SK-N-SH treated with all-trans-retinoic acid at 6 μM for 48 hours (cell line): Measurements from ENCODE around the gene HMGN4.

ENCODE experiments used
- ATAC-seq: fragments of 200-7000 bp; cut with Tn5 transposase; 3 replicates; pipeline ENCODE4 v1.9.1; 2020; ENCODE audit warnings: mild to moderate bottlenecking, moderate library complexity
- ARNTL ChIP-seq: fragments of 450-650 bp; formaldehyde crosslinking; IDR thresholded peaks from 2 replicates; pipeline ENCODE4 v1.5.0; 2020; ENCODE audit warnings: low read depth, mild to moderate bottlenecking, moderate library complexity, borderline replicate concordance
- BACH2 ChIP-seq: fragments of 250-450 bp; sonication (Bioruptor Pico); IDR thresholded peaks from 2 replicates; pipeline ENCODE4 v1.9.0; 2021; ENCODE audit warnings: mild to moderate bottlenecking, borderline replicate concordance
- CSDC2 ChIP-seq: fragments of 250-450 bp; sonication (Bioruptor Pico); IDR thresholded peaks from 2 replicates; pipeline ENCODE4 v1.5.0; 2020; ENCODE audit warnings: mild to moderate bottlenecking, moderate library complexity
- ESRRG ChIP-seq: fragments of 250-450 bp; sonication (Bioruptor Pico); IDR thresholded peaks from 2 replicates; pipeline ENCODE4 v1.6.1; 2021; ENCODE audit warnings: mild to moderate bottlenecking
- GLIS3 ChIP-seq: fragments of 250-450 bp; sonication (Bioruptor Pico); IDR thresholded peaks from 2 replicates; pipeline ENCODE4 v1.5.0; 2020; ENCODE audit warnings: mild to moderate bottlenecking, moderate library complexity
- ISL1 ChIP-seq: fragments of 250-450 bp; sonication (Bioruptor Pico); IDR thresholded peaks from 2 replicates; pipeline ENCODE4 v2.1.2; 2022; ENCODE audit warnings: mild to moderate bottlenecking, moderate library complexity
- OSR1 ChIP-seq: fragments of 250-450 bp; sonication (Bioruptor Pico); IDR thresholded peaks from 2 replicates; pipeline ENCODE4 v1.8.0; 2022; ENCODE audit warnings: moderate library complexity, mild to moderate bottlenecking, inconsistent platforms
- PATZ1 ChIP-seq: fragments of 250-450 bp; sonication (Bioruptor Pico); IDR thresholded peaks from 2 replicates; pipeline ENCODE4 v1.8.0; 2020; ENCODE audit warnings: mild to moderate bottlenecking, moderate library complexity, borderline replicate concordance
- PPARA ChIP-seq: fragments of 250-450 bp; sonication (Bioruptor Pico); IDR thresholded peaks from 2 replicates; pipeline ENCODE4 v1.5.0; 2020; ENCODE audit warnings: mild to moderate bottlenecking, borderline replicate concordance
- RARB ChIP-seq: fragments of 250-450 bp; sonication (Bioruptor Pico); IDR thresholded peaks from 2 replicates; pipeline ENCODE4 v1.8.0; 2021; ENCODE audit warnings: mild to moderate bottlenecking, moderate library complexity
- SNAI2 ChIP-seq: fragments of 250-450 bp; sonication (Bioruptor Pico); IDR thresholded peaks from 2 replicates; pipeline ENCODE4 v1.5.0; 2020; ENCODE audit warnings: mild to moderate bottlenecking, moderate library complexity
- TCF4 ChIP-seq: fragments of 250-450 bp; sonication (Bioruptor Pico); IDR thresholded peaks from 2 replicates; pipeline ENCODE4 v1.8.0; 2021; ENCODE audit warnings: mild to moderate bottlenecking, moderate library complexity, borderline replicate concordance
- TOX ChIP-seq: fragments of 250-450 bp; sonication (Bioruptor Pico); IDR thresholded peaks from 2 replicates; pipeline ENCODE4 v1.8.0; 2021; ENCODE audit warnings: mild to moderate bottlenecking, moderate library complexity, borderline replicate concordance
- TSHZ2 ChIP-seq: fragments of 250-450 bp; sonication (Bioruptor Pico); IDR thresholded peaks from 2 replicates; pipeline ENCODE4 v1.5.0; 2020; ENCODE audit warnings: mild to moderate bottlenecking, moderate library complexity
- ZC3H10 ChIP-seq: fragments of 250-450 bp; sonication (Bioruptor Pico); IDR thresholded peaks from 2 replicates; pipeline ENCODE4 v1.5.1; 2021; ENCODE audit warnings: mild to moderate bottlenecking, moderate library complexity
- ZFP3 ChIP-seq: fragments of 250-450 bp; sonication (Bioruptor Pico); IDR thresholded peaks from 2 replicates; pipeline ENCODE4 v1.5.0; 2020; ENCODE audit warnings: mild to moderate bottlenecking, moderate library complexity
- ZFP30 ChIP-seq: fragments of 450-650 bp; formaldehyde crosslinking; IDR thresholded peaks from 2 replicates; pipeline ENCODE4 v1.5.0; 2022; ENCODE audit warnings: mild to moderate bottlenecking, moderate library complexity
- ZNF565 ChIP-seq: fragments of 450-650 bp; formaldehyde crosslinking; conservative IDR thresholded peaks from 2 replicates; pipeline ENCODE4 v1.5.0; 2020; ENCODE audit warnings: low read depth, mild to moderate bottlenecking, moderate library complexity
- ZNF70 ChIP-seq: fragments of 450-650 bp; formaldehyde crosslinking; IDR thresholded peaks from 2 replicates; pipeline ENCODE4 v1.5.0; 2020; ENCODE audit warnings: mild to moderate bottlenecking, moderate library complexity
- ZNF8 ChIP-seq: fragments of 450-650 bp; formaldehyde crosslinking; IDR thresholded peaks from 2 replicates; pipeline ENCODE4 v1.5.0; 2020; ENCODE audit warnings: mild to moderate bottlenecking, moderate library complexity
- TF ChIP-seq, protein P1 (sequence below): fragments of 250-450 bp; sonication (Bioruptor Pico); IDR thresholded peaks from 2 replicates; pipeline ENCODE4 v1.5.1; 2020; ENCODE audit warnings: low read depth, mild to moderate bottlenecking, moderate library complexity
- TF ChIP-seq, protein P2 (sequence below): fragments of 250-450 bp; sonication (Bioruptor Pico); IDR thresholded peaks from 2 replicates; pipeline ENCODE4 v1.5.1; 2021; ENCODE audit warnings: mild to moderate bottlenecking, moderate library complexity

HMGN4 gene

DNA sequence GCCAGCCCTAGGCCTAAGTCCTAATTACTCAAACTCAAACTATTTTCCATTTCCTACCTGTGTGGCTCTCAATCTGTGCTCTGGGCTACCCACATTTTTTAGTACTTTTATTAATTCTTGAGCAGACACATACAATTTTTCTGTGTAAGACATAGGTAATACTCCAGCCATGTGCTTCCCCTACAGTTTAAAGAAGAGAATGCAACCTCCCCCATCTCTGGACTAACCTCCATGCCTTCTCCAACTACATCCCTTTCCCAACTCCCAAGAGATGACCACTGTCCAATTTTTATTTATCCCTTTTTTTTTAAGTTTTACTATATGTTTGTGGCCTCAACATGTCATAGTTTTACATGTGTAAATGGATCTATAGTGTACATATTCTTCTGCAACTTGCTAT is 5.8 kb downstream of the HMGN4 start:
- TF ChIP-seq OSR1 (CRISPR knock-in tag): no peak
- TF ChIP-seq ZFP3 (CRISPR knock-in tag): no peak
- TF ChIP-seq TCF4 (CRISPR knock-in tag): no peak
- no peak for TF ChIP-seq BACH2 (CRISPR knock-in tag)
- TF ChIP-seq PPARA (CRISPR knock-in tag): no peak
- TF ChIP-seq TOX (CRISPR knock-in tag): no peak
- TF ChIP-seq SNAI2 (CRISPR knock-in tag): no peak
- TF ChIP-seq ARNTL: no peak
- TF ChIP-seq CSDC2 (CRISPR knock-in tag): no peak
- TF ChIP-seq, protein P1, sequence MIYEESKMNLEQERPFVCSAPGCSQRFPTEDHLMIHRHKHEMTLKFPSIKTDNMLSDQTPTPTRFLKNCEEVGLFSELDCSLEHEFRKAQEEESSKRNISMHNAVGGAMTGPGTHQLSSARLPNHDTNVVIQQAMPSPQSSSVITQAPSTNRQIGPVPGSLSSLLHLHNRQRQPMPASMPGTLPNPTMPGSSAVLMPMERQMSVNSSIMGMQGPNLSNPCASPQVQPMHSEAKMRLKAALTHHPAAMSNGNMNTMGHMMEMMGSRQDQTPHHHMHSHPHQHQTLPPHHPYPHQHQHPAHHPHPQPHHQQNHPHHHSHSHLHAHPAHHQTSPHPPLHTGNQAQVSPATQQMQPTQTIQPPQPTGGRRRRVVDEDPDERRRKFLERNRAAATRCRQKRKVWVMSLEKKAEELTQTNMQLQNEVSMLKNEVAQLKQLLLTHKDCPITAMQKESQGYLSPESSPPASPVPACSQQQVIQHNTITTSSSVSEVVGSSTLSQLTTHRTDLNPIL (CRISPR knock-in tag): no peak
- TF ChIP-seq ZFP30: no peak
- TF ChIP-seq RARB (CRISPR knock-in tag): no peak
- TF ChIP-seq GLIS3: no peak
- TF ChIP-seq, protein P2, sequence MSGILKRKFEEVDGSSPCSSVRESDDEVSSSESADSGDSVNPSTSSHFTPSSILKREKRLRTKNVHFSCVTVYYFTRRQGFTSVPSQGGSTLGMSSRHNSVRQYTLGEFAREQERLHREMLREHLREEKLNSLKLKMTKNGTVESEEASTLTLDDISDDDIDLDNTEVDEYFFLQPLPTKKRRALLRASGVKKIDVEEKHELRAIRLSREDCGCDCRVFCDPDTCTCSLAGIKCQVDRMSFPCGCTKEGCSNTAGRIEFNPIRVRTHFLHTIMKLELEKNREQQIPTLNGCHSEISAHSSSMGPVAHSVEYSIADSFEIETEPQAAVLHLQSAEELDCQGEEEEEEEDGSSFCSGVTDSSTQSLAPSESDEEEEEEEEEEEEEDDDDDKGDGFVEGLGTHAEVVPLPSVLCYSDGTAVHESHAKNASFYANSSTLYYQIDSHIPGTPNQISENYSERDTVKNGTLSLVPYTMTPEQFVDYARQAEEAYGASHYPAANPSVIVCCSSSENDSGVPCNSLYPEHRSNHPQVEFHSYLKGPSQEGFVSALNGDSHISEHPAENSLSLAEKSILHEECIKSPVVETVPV (CRISPR knock-in tag): no peak
- TF ChIP-seq ESRRG (CRISPR knock-in tag): no peak
- no peak for TF ChIP-seq ZNF565
- TF ChIP-seq, all 23 proteins: peak for 0
- ATAC-seq: peak; percentile 89

DNA sequence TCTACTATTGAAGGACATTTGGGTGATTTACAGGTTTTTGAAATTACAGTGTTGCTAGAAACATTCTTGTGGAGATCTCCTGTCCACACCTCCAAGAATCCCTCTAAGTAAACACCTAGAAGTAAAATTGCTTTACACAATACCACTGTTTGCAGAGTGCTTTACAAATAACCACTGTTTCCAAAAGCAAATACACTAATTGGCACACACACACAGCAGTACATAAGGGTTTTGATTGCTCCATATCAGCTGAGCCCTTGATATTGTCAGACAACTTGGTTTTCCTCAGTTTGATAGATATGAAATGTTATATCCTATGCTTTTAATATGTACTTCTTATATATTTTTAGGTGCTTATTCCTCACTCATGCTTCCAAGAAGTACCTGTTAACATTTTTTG is 6.3 kb downstream of the HMGN4 start:
- TF ChIP-seq BACH2 (CRISPR knock-in tag) (no peak), ZFP3 (CRISPR knock-in tag) (no peak), RARB (CRISPR knock-in tag) (no peak), TCF4 (CRISPR knock-in tag) (no peak), ZNF70 (CRISPR knock-in tag) (no peak), PATZ1 (CRISPR knock-in tag) (no peak), ESRRG (CRISPR knock-in tag) (no peak), ZC3H10 (CRISPR knock-in tag) (no peak), ISL1 (no peak), CSDC2 (CRISPR knock-in tag) (no peak), ZNF8 (CRISPR knock-in tag) (no peak), ARNTL (no peak), TOX (CRISPR knock-in tag) (no peak)
- TF ChIP-seq, protein P1 (CRISPR knock-in tag): no peak
- ATAC-seq: no peak

- no peak for ATAC-seq
- TF ChIP-seq ARNTL (no peak), GLIS3 (no peak), BACH2 (CRISPR knock-in tag) (no peak), PATZ1 (CRISPR knock-in tag) (no peak), ZC3H10 (CRISPR knock-in tag) (no peak), TSHZ2 (CRISPR knock-in tag) (no peak), ZFP3 (CRISPR knock-in tag) (no peak), RARB (CRISPR knock-in tag) (no peak), ESRRG (CRISPR knock-in tag) (no peak), ISL1 (no peak)
- TF ChIP-seq, protein P2 (CRISPR knock-in tag): no peak
- TF ChIP-seq, protein P1 (CRISPR knock-in tag): no peak
Measured at GRCh38 chr6:26545627-26546026, 7.5 kb downstream of the HMGN4 start.
